IMR-90 (cell line): ENCODE results near the gene GFM1. TPM values are rescaled to one million over a fixed set of nuclear protein-coding genes. Genes with fewer than 3 reads are reported as not detected.

ENCODE experiments used
- ATAC-seq: fragments of 200-7000 bp; cut with Tn5 transposase; 2 replicates; pipeline ENCODE4 v1.9.1; 2020; ENCODE audit warnings: low read depth, mild to moderate bottlenecking, moderate library complexity
- BruUV-seq: library from RNA; stranded (reverse); fragments of 400-500 nt; replicated peaks from 2 replicates; lab custom pipeline; 2021; lab: Mats Ljungman, UMichigan
- CTCF ChIA-PET: fragments of 300-600 bp; formaldehyde crosslinking; extraction: SDS; loops from one replicate; lab custom pipeline; 2021; ENCODE audit warnings: antibody characterized with exemption; lab: Yijun Ruan, JAX
- POLR2A ChIA-PET: fragments of 300-600 bp; sonication (Branson Sonifier 250); formaldehyde crosslinking; loops from one replicate; lab custom pipeline; 2022; ENCODE audit warnings: antibody characterized with exemption; ENCODE audit not compliant: unreplicated experiment; lab: Charles Lee
- DNase-seq: peaks from one replicate; pipeline ENCODE4 v3.0.0; 2013
- H2AFZ ChIP-seq: replicated peaks from 2 replicates; pipeline ENCODE3; 2013; ENCODE audit warnings: low read length, mild to moderate bottlenecking; ENCODE audit not compliant: poor library complexity
- H2AK5ac ChIP-seq: 2 replicates; pipeline ENCODE4 v1.6.1; 2013; ENCODE audit warnings: low read depth, low read length, inconsistent platforms
- H2AK9ac ChIP-seq: replicated peaks from 2 replicates; pipeline ENCODE3; 2013; ENCODE audit warnings: mild to moderate bottlenecking, low read depth, low read length, moderate library complexity; ENCODE audit not compliant: poor library complexity
- H2BK120ac ChIP-seq: 2 replicates; pipeline ENCODE4 v1.6.1; 2013; ENCODE audit warnings: low read depth, low read length, inconsistent platforms
- H2BK15ac ChIP-seq: 3 replicates; pipeline ENCODE4 v1.6.1; 2013; ENCODE audit warnings: low read depth, low read length, inconsistent platforms
- H2BK20ac ChIP-seq: 2 replicates; pipeline ENCODE4 v1.6.1; 2013; ENCODE audit warnings: low read depth, mild to moderate bottlenecking, inconsistent platforms, low read length, moderate library complexity
- H2BK5ac ChIP-seq: 2 replicates; pipeline ENCODE4 v1.6.1; 2013; ENCODE audit warnings: mild to moderate bottlenecking, low read depth, low read length, inconsistent platforms; ENCODE audit not compliant: poor library complexity, severe bottlenecking
- H3K14ac ChIP-seq: replicated peaks from 2 replicates; pipeline ENCODE4 v1.6.1; 2013; ENCODE audit warnings: low read depth, low read length, inconsistent platforms
- H3K18ac ChIP-seq: 2 replicates; pipeline ENCODE4 v1.6.1; 2013; ENCODE audit warnings: low read depth, low read length, control low read depth
- H3K23ac ChIP-seq: 2 replicates; pipeline ENCODE4 v1.6.1; 2013; ENCODE audit warnings: low read depth, low read length, inconsistent platforms
- H3K27ac ChIP-seq: 2 replicates; pipeline ENCODE4 v1.5.1; 2013; ENCODE audit warnings: mild to moderate bottlenecking, control low read depth, low read length; ENCODE audit not compliant: insufficient read depth
- H3K27me3 ChIP-seq: 2 replicates; pipeline ENCODE4 v1.6.1; 2013; ENCODE audit warnings: low read length; ENCODE audit not compliant: control insufficient read depth, insufficient read depth
- H3K36me3 ChIP-seq: 2 replicates; pipeline ENCODE4 v1.6.1; 2013; ENCODE audit warnings: low read length, mixed read lengths; ENCODE audit not compliant: control insufficient read depth, insufficient read depth
- H3K4ac ChIP-seq: 2 replicates; pipeline ENCODE4 v1.6.1; 2013; ENCODE audit warnings: low read depth, low read length, inconsistent platforms
- H3K4me1 ChIP-seq: 2 replicates; pipeline ENCODE4 v1.6.1; 2013; ENCODE audit warnings: low read length, mixed read lengths; ENCODE audit not compliant: control insufficient read depth, insufficient read depth
- H3K4me2 ChIP-seq: 2 replicates; pipeline ENCODE4 v1.6.1; 2013; ENCODE audit warnings: low read depth, mild to moderate bottlenecking, control low read depth, low read length, moderate library complexity
- H3K4me3 ChIP-seq: 2 replicates; pipeline ENCODE4 v1.5.1; 2013; ENCODE audit warnings: low read depth, mild to moderate bottlenecking, control low read depth, low read length, moderate library complexity; ENCODE audit not compliant: insufficient read depth
- H3K56ac ChIP-seq: 2 replicates; pipeline ENCODE4 v1.6.1; 2013; ENCODE audit warnings: low read length, inconsistent platforms; ENCODE audit not compliant: insufficient read depth; ENCODE audit errors: extremely low read depth
- H3K79me1 ChIP-seq, 2 experiments: 2 replicates each; pipeline ENCODE4 v1.6.1; 2013; ENCODE audit warnings: low read length in 2 of 2, inconsistent platforms in 1 of 2, low read depth in 1 of 2
- H3K9ac ChIP-seq: 2 replicates; pipeline ENCODE4 v1.6.1; 2013; ENCODE audit warnings: low read depth, low read length, control low read depth
- H3K9me1 ChIP-seq: 2 replicates; pipeline ENCODE4 v1.6.1; 2013; ENCODE audit warnings: low read length, inconsistent platforms; ENCODE audit not compliant: insufficient read depth
- H3K9me3 ChIP-seq: 2 replicates; pipeline ENCODE4 v1.6.1; 2013; ENCODE audit warnings: low read length; ENCODE audit not compliant: control insufficient read depth, insufficient read depth
- H4K20me1 ChIP-seq: 2 replicates; pipeline ENCODE4 v1.6.1; 2013; ENCODE audit warnings: low read length, inconsistent platforms; ENCODE audit not compliant: insufficient read depth
- H4K5ac ChIP-seq: 2 replicates; pipeline ENCODE4 v1.6.1; 2013; ENCODE audit warnings: mild to moderate bottlenecking, low read depth, low read length, control low read depth
- H4K8ac ChIP-seq, 2 experiments: 2 replicates each; pipeline ENCODE4 v1.6.1; 2013; ENCODE audit warnings: low read depth in 2 of 2, low read length in 2 of 2, control low read depth in 1 of 2, inconsistent platforms in 1 of 2
- H4K91ac ChIP-seq: 2 replicates; pipeline ENCODE4 v1.6.1; 2013; ENCODE audit warnings: low read depth, low read length, inconsistent platforms; ENCODE audit not compliant: insufficient read depth
- CHD1 ChIP-seq: IDR thresholded peaks from 2 replicates; pipeline ENCODE4 v1.6.1; 2012; ENCODE audit warnings: low read depth, low read length, improper control_type of control experiment
- MAZ ChIP-seq: IDR thresholded peaks from 2 replicates; pipeline ENCODE4 v1.6.1; 2012; ENCODE audit warnings: low read depth, mild to moderate bottlenecking, low read length, improper control_type of control experiment, moderate library complexity, borderline replicate concordance
- MXI1 ChIP-seq: IDR thresholded peaks from 2 replicates; pipeline ENCODE4 v1.6.1; 2012; ENCODE audit warnings: low read depth, mild to moderate bottlenecking, low read length, moderate library complexity, borderline replicate concordance
- NFE2L2 ChIP-seq: fragments of 150-350 bp; IDR thresholded peaks from 2 replicates; pipeline ENCODE4 v1.6.1; 2016; ENCODE audit warnings: low read depth, mild to moderate bottlenecking, low read length
- POLR2A ChIP-seq: IDR thresholded peaks from 2 replicates; pipeline ENCODE4 v1.6.1; 2012; ENCODE audit warnings: mild to moderate bottlenecking, low read depth, low read length
- RAD21 ChIP-seq: IDR thresholded peaks from 2 replicates; pipeline ENCODE4 v1.6.1; 2012; ENCODE audit warnings: low read length, improper control_type of control experiment
- RCOR1 ChIP-seq: IDR thresholded peaks from 2 replicates; pipeline ENCODE4 v1.6.1; 2012; ENCODE audit warnings: mild to moderate bottlenecking, low read length, improper control_type of control experiment; ENCODE audit not compliant: insufficient replicate concordance
- RFX5 ChIP-seq: IDR thresholded peaks from 2 replicates; pipeline ENCODE4 v1.8.0; 2012; ENCODE audit warnings: low read depth, mild to moderate bottlenecking, low read length, moderate library complexity
- SMC3 ChIP-seq: fragments of 150-350 bp; IDR thresholded peaks from 2 replicates; pipeline ENCODE4 v1.6.1; 2016; ENCODE audit warnings: low read depth, mild to moderate bottlenecking, antibody characterized with exemption, low read length, moderate library complexity
- WGBS, 2 experiments: methylation state at CpG; one replicate each; pipeline versions ENCODE4 v1.1.5 to v1.1.7; 2013; ENCODE audit warnings: missing lambda C conversion rate in 2 of 2; ENCODE audit not compliant: insufficient read length in 1 of 2; ENCODE audit errors: extremely low coverage in 2 of 2; 5-methylcytosine and 5-hydroxymethylcytosine counted together
- dilution Hi-C: fragments of 300-500 bp; cut with HindIII; formaldehyde crosslinking; loops from one replicate; pipeline ENCODE4 v1.14.3; 2018; ENCODE audit warnings: low sequenced_read_pairs; ENCODE audit not compliant: unreplicated experiment
- in situ Hi-C: fragments of 300-500 bp; cut with MboI; formaldehyde crosslinking; loops from 3 replicates; pipeline ENCODE4 v1.14.3; 2019; ENCODE audit warnings: low sequenced_read_pairs, inconsistent platforms, mixed read lengths
- intact Hi-C: fragments of 100-400 bp; cut with micrococcal nuclease; formaldehyde crosslinking; loops from 2 replicates; pipeline ENCODE4 v1.10.0; 2022
- polyA plus RNA-seq, 3 experiments: library from polyadenylated mRNA; depleted of rRNA; stranded (reverse); fragments of >200 nt; gene quantifications; 2 replicates each; pipeline ENCODE4 v1.2.3, GENCODE V29; 2012; ENCODE audit warnings: low replicate concordance in 1 of 3
- total RNA-seq: library from RNA; depleted of rRNA; stranded (reverse); fragments of >200 nt; gene quantifications from 2 replicates; pipeline ENCODE4 v1.2.3, GENCODE V29; 2012
- TF ChIP-seq, protein P1 (sequence below): conservative IDR thresholded peaks from 2 replicates; pipeline ENCODE4 v1.5.1; 2012; ENCODE audit warnings: mild to moderate bottlenecking, low read depth, low read length, improper control_type of control experiment

The GFM1 gene
- total and polyA plus RNA-seq, 2 of the 4 experiments (the other 2 are of a cell fraction) = 12.4 to 36.0 TPM

- peak overlapping the region; percentile 48 for H3K27ac ChIP-seq
- H2AFZ ChIP-seq = peak overlapping the region; percentile 85
- BruUV-seq = no TSS peak
- H3K9me3 ChIP-seq = peaks cover 9% of the 10 kb centered on the region
- H4K20me1 ChIP-seq = no peaks in the 10 kb centered on the region
- peaks cover 3% of the 10 kb centered on the region; the same call in 1 of the 2 replicates for H3K36me3 ChIP-seq
- H3K9ac ChIP-seq = peak overlapping the region; percentile 58
- H3K79me1 ChIP-seq = peaks cover 5 to 9% of the 10 kb centered on the region in 2 experiments; a peak in 3 of 4 replicates
- H3K18ac ChIP-seq = peak overlapping the region; percentile 73
- DNase-seq (no peak), ATAC-seq (no peak)
- H2BK15ac ChIP-seq = 0 out of 3 replicates have a peak overlapping the region, but pooled peaks have one; percentile 14
- peak overlapping the region; percentile 48 for H4K91ac ChIP-seq
- H2AK9ac ChIP-seq = peak overlapping the region; percentile 35
- H2BK120ac ChIP-seq = peak overlapping the region; percentile 13
- peak overlapping the region; percentile 91 for H3K4me2 ChIP-seq
- H3K9me1 ChIP-seq = no peaks in the 10 kb centered on the region; the same call in 1 of the 2 replicates
- in situ Hi-C loops (no loop called here), intact Hi-C loops (no loop called here), dilution Hi-C loops (no loop called here)
- peak overlapping the region; percentile 41 for H3K4ac ChIP-seq
- TF ChIP-seq MXI1 = no peak
- no peak for TF ChIP-seq RCOR1
- TF ChIP-seq, protein P1, sequence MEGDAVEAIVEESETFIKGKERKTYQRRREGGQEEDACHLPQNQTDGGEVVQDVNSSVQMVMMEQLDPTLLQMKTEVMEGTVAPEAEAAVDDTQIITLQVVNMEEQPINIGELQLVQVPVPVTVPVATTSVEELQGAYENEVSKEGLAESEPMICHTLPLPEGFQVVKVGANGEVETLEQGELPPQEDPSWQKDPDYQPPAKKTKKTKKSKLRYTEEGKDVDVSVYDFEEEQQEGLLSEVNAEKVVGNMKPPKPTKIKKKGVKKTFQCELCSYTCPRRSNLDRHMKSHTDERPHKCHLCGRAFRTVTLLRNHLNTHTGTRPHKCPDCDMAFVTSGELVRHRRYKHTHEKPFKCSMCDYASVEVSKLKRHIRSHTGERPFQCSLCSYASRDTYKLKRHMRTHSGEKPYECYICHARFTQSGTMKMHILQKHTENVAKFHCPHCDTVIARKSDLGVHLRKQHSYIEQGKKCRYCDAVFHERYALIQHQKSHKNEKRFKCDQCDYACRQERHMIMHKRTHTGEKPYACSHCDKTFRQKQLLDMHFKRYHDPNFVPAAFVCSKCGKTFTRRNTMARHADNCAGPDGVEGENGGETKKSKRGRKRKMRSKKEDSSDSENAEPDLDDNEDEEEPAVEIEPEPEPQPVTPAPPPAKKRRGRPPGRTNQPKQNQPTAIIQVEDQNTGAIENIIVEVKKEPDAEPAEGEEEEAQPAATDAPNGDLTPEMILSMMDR = no peak
- no peak for TF ChIP-seq RFX5
- no peak for TF ChIP-seq SMC3
- no peak for TF ChIP-seq POLR2A
- no peak for TF ChIP-seq NFE2L2
- no peak for TF ChIP-seq CHD1
- no peak for TF ChIP-seq MAZ
- TF ChIP-seq RAD21 = no peak
- peak overlapping the region; percentile 87 for H4K5ac ChIP-seq
- peak overlapping the region; percentile 73 to 80 for H4K8ac ChIP-seq
- H3K23ac ChIP-seq = peak overlapping the region; percentile 48; the same call in 1 of the 2 replicates
- ChIA-PET POLR2A (no interaction called here), CTCF (no interaction called here)
- no peak overlapping the region for H2BK5ac ChIP-seq
- H3K4me1 ChIP-seq = peaks cover 22% of the 10 kb centered on the region
- peak overlapping the region; percentile 13; the same call in 1 of the 2 replicates for H2BK20ac ChIP-seq
- H3K56ac ChIP-seq = peak overlapping the region; percentile 4; the same call in 1 of the 2 replicates
- peak overlapping the region; percentile 44 for H3K4me3 ChIP-seq
- 60% methylated on average over 9 of the region's 14 CpGs; no CpG with 5 or more reads in 1 of the 2 experiments for WGBS, 2 experiments
- H3K27me3 ChIP-seq = no peaks in the 10 kb centered on the region
- peak overlapping the region; percentile 33; the same call in 1 of the 2 replicates for H3K14ac ChIP-seq
- peak overlapping the region; percentile 35; the same call in 1 of the 2 replicates for H2AK5ac ChIP-seq
These were observed 87.2 kb downstream of the GFM1 start for GRCh38 chr3:158731486-158731885.
